Vagina (tissue), 2 donors: ENCODE measurements around the gene MECP2.

ENCODE experiments used
- POLR2A ChIP-seq, 2 donors: fragments of 450-650 bp; IDR thresholded peaks; one replicate each; pipeline ENCODE4 v1.6.1; 2017; ENCODE audit warnings: antibody characterized with exemption in 2 of 2, mild to moderate bottlenecking in 2 of 2, moderate library complexity in 2 of 2
- TF ChIP-seq, protein P1 (sequence below), 3 experiments: fragments of 450-650 bp in 2 of 3; fragments of 200-600 bp in 1 of 3; sonication (generic) in 1 of 3; IDR thresholded peaks; one replicate each; pipeline ENCODE4 v1.5.1; 2017 to 2019; ENCODE audit warnings: antibody characterized with exemption in 3 of 3, mild to moderate bottlenecking in 2 of 3, moderate library complexity in 2 of 3

DNA sequence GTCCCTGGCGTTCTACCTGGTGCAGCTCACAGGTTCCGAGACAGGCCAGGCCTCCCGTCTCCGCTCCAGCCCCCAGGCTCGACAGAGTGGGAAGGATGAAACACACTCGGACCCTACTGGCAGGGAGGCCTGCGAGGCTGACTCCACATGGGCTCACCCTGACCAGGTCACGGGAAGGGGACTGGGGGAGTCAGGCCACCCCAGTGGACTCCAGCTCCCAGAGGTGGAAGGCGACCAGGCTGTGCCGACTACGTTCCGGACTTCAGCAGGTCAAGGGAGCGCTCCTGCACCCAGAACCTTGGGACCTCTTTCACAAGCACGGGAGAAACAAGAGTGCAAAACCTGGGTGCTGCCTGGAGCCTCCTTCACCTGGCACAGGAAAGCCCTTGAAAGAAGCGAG is 73.2 kb downstream of the MECP2 start:
- no peak for TF ChIP-seq POLR2A (IDR thresholded peaks at IDR 0.05)
- TF ChIP-seq, protein P1, sequence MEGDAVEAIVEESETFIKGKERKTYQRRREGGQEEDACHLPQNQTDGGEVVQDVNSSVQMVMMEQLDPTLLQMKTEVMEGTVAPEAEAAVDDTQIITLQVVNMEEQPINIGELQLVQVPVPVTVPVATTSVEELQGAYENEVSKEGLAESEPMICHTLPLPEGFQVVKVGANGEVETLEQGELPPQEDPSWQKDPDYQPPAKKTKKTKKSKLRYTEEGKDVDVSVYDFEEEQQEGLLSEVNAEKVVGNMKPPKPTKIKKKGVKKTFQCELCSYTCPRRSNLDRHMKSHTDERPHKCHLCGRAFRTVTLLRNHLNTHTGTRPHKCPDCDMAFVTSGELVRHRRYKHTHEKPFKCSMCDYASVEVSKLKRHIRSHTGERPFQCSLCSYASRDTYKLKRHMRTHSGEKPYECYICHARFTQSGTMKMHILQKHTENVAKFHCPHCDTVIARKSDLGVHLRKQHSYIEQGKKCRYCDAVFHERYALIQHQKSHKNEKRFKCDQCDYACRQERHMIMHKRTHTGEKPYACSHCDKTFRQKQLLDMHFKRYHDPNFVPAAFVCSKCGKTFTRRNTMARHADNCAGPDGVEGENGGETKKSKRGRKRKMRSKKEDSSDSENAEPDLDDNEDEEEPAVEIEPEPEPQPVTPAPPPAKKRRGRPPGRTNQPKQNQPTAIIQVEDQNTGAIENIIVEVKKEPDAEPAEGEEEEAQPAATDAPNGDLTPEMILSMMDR (IDR thresholded peaks at IDR 0.05), result no peak
